Skeletal muscle cell (primary cell): ENCODE measurements around the gene SP1.

ENCODE experiments used
- DNase-seq: peaks from one replicate; pipeline ENCODE4 v3.0.0-alpha.2; 2010; ENCODE audit warnings: low read depth
- H3K4me3 ChIP-seq: 2 replicates; pipeline ENCODE4 v1.5.1; 2011; ENCODE audit warnings: low read depth, mild to moderate bottlenecking, control low read depth, low read length, moderate library complexity

The SP1 gene

GRCh38 chr12:53465679-53466078 lies 85.7 kb downstream of the SP1 start:
- H3K4me3 ChIP-seq: no peak overlapping the region
- DNase-seq: no peak
